PFSK-1 (cell line): Measurements from ENCODE around the gene CARHSP1.

Experiments used
- FOXP2 ChIP-seq: optimal IDR thresholded peaks from 2 replicates; pipeline ENCODE3; 2011; ENCODE audit warnings: borderline replicate concordance, control low read depth, inconsistent platforms; ENCODE audit not compliant: insufficient read depth; ENCODE audit errors: extremely low read length, extremely low read depth
- POLR2AphosphoS5 ChIP-seq: IDR thresholded peaks from 2 replicates; pipeline ENCODE4 v1.6.1; 2012; ENCODE audit warnings: low read depth, mild to moderate bottlenecking, control low read depth, low read length, moderate library complexity
- TAF1 ChIP-seq: IDR thresholded peaks from 2 replicates; pipeline ENCODE4 v1.6.1; 2012; ENCODE audit warnings: low read length, control low read depth, borderline replicate concordance; ENCODE audit not compliant: insufficient read depth

- TF ChIP-seq POLR2AphosphoS5 (no peak), TAF1 (no peak), FOXP2 (no peak)
These were observed 19.8 kb downstream of the CARHSP1 start for GRCh38 chr16:8848939-8849391.
